22Rv1 (cell line): ENCODE data around the gene MTHFS.
"Not testable (repeated sequence)": the region's sequence is repeated elsewhere in the genome, so short reads cannot be mapped to it uniquely, and the experiment has no call there.

Source experiments
- H3K27ac ChIP-seq: fragments of 450-650 bp; 2 replicates; pipeline ENCODE4 v1.5.1; 2017
- CTCF ChIP-seq: fragments of 450-650 bp; IDR thresholded peaks from 2 replicates; pipeline ENCODE4 v1.5.1; 2017; ENCODE audit warnings: mild to moderate bottlenecking
- ZFX ChIP-seq: fragments of 450-650 bp; IDR thresholded peaks from 2 replicates; pipeline ENCODE4 v1.6.1; 2017; ENCODE audit warnings: antibody characterized with exemption, borderline replicate concordance

The MTHFS gene

GRCh38 chr15:79922512-79923078 lies 25.8 kb upstream of the MTHFS start:
- no peak for TF ChIP-seq ZFX
- TF ChIP-seq CTCF, result no peak
- peak overlapping the region; percentile 95 for H3K27ac ChIP-seq

GRCh38 chr15:79919749-79920511 lies 23.1 kb upstream of the MTHFS start:
- no peak overlapping the region for H3K27ac ChIP-seq
- TF ChIP-seq CTCF (no peak), ZFX (no peak)

- H3K27ac ChIP-seq, result no peak overlapping the region
- TF ChIP-seq ZFX (no peak), CTCF (no peak)
These were observed 22.4 kb upstream of the MTHFS start for GRCh38 chr15:79919090-79919748.

GRCh38 chr15:79918278-79918677 lies 21.5 kb upstream of the MTHFS start:
- no peak for TF ChIP-seq ZFX
- no peak for TF ChIP-seq CTCF
- no peak overlapping the region for H3K27ac ChIP-seq

- TF ChIP-seq ZFX, result no peak
- no peak for TF ChIP-seq CTCF
- no peak overlapping the region for H3K27ac ChIP-seq
These were observed 19.8 kb upstream of the MTHFS start for GRCh38 chr15:79916502-79917132.

- H3K27ac ChIP-seq, result not testable (repeated sequence)
These were observed 19.1 kb upstream of the MTHFS start for GRCh38 chr15:79915776-79916501.

- TF ChIP-seq ZFX (no peak), CTCF (no peak)
- H3K27ac ChIP-seq, result no peak overlapping the region
These were observed 17.9 kb upstream of the MTHFS start for GRCh38 chr15:79914728-79915127.

GRCh38 chr15:79909556-79910335 lies 12.9 kb upstream of the MTHFS start:
- H3K27ac ChIP-seq, result not testable (repeated sequence)
